PFSK-1 (cell line): ENCODE measurements around the gene CYREN.

Source experiments
- POLR2AphosphoS5 ChIP-seq: IDR thresholded peaks from 2 replicates; pipeline ENCODE4 v1.6.1; 2012; ENCODE audit warnings: low read depth, mild to moderate bottlenecking, control low read depth, low read length, moderate library complexity
- SIN3A ChIP-seq: IDR thresholded peaks from 2 replicates; pipeline ENCODE4 v1.6.1; 2012; ENCODE audit warnings: mild to moderate bottlenecking, low read length, moderate library complexity, borderline replicate concordance; ENCODE audit not compliant: insufficient read depth
- TAF1 ChIP-seq: IDR thresholded peaks from 2 replicates; pipeline ENCODE4 v1.6.1; 2012; ENCODE audit warnings: low read length, control low read depth, borderline replicate concordance; ENCODE audit not compliant: insufficient read depth
- TF ChIP-seq, protein P1 (sequence below), 2 experiments: IDR thresholded peaks; 2 replicates each; pipeline versions ENCODE4 v1.6.1 to v1.8.0; 2011 to 2012; ENCODE audit warnings: low read depth in 2 of 2, low read length in 2 of 2, control low read depth in 1 of 2, inconsistent platforms in 1 of 2, mild to moderate bottlenecking in 1 of 2, moderate library complexity in 1 of 2; ENCODE audit not compliant: insufficient read depth in 1 of 2

DNA sequence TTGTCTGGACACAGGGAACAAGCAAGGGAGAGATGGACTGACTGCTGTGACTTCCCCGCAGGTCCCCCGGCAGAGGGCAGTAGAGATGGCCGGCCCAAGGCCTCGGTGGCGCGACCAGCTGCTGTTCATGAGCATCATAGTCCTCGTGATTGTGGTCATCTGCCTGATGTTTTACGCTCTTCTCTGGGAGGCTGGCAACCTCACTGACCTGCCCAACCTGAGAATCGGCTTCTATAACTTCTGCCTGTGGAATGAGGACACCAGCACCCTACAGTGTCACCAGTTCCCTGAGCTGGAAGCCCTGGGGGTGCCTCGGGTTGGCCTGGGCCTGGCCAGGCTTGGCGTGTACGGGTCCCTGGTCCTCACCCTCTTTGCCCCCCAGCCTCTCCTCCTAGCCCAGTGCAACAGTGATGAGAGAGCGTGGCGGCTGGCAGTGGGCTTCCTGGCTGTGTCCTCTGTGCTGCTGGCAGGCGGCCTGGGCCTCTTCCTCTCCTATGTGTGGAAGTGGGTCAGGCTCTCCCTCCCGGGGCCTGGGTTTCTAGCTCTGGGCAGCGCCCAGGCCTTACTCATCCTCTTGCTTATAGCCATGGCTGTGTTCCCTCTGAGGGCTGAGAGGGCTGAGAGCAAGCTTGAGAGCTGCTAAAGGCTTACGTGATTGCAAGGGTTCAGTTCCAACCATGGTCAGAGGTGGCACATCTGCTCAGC, 6.0 kb downstream of the CYREN start:
- TF ChIP-seq, protein P1, sequence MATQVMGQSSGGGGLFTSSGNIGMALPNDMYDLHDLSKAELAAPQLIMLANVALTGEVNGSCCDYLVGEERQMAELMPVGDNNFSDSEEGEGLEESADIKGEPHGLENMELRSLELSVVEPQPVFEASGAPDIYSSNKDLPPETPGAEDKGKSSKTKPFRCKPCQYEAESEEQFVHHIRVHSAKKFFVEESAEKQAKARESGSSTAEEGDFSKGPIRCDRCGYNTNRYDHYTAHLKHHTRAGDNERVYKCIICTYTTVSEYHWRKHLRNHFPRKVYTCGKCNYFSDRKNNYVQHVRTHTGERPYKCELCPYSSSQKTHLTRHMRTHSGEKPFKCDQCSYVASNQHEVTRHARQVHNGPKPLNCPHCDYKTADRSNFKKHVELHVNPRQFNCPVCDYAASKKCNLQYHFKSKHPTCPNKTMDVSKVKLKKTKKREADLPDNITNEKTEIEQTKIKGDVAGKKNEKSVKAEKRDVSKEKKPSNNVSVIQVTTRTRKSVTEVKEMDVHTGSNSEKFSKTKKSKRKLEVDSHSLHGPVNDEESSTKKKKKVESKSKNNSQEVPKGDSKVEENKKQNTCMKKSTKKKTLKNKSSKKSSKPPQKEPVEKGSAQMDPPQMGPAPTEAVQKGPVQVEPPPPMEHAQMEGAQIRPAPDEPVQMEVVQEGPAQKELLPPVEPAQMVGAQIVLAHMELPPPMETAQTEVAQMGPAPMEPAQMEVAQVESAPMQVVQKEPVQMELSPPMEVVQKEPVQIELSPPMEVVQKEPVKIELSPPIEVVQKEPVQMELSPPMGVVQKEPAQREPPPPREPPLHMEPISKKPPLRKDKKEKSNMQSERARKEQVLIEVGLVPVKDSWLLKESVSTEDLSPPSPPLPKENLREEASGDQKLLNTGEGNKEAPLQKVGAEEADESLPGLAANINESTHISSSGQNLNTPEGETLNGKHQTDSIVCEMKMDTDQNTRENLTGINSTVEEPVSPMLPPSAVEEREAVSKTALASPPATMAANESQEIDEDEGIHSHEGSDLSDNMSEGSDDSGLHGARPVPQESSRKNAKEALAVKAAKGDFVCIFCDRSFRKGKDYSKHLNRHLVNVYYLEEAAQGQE (IDR thresholded peaks at IDR 0.05; ENCODE audit: insufficient read depth in 1 of 2, low read depth in 2 of 2, low read length in 2 of 2) = no peak
- no peak for TF ChIP-seq SIN3A
- no peak for TF ChIP-seq POLR2AphosphoS5
- no peak for TF ChIP-seq TAF1
